GM12878 (cell line): Measurements from ENCODE around the gene ZNF69. TPM values are rescaled to one million over a fixed set of nuclear protein-coding genes. Genes with fewer than 3 reads are reported as not detected.

Experiments used
- ATAC-seq: fragments of 200-7000 bp; cut with Tn5 transposase; 3 replicates; pipeline ENCODE4 v1.9.1; 2020; ENCODE audit warnings: mild to moderate bottlenecking, moderate library complexity
- BruUV-seq: library from RNA; stranded (reverse); fragments of 400-500 nt; replicated peaks from 2 replicates; lab custom pipeline; 2021; lab: Mats Ljungman, UMichigan
- CTCF ChIA-PET: fragments of 300-600 bp; sonication (Branson Sonifier 250); formaldehyde crosslinking; extraction: SDS; loops from one replicate; lab custom pipeline; 2021; ENCODE audit warnings: inconsistent platforms; lab: Yijun Ruan, JAX
- POLR2A ChIA-PET: fragments of 350-600 bp; formaldehyde crosslinking; extraction: SDS; loops from one replicate; lab custom pipeline; 2021; ENCODE audit warnings: inconsistent platforms; lab: Charles Lee
- RAD21 ChIA-PET: fragments of 300-600 bp; sonication (Branson Sonifier 250); formaldehyde crosslinking; loops from one replicate; lab custom pipeline; 2023; ENCODE audit warnings: antibody characterized with exemption; ENCODE audit not compliant: unreplicated experiment; lab: Charles Lee
- SMC1A ChIA-PET: fragments of 300-600 bp; sonication (Branson Sonifier 250); formaldehyde crosslinking; loops from one replicate; lab custom pipeline; 2023; ENCODE audit not compliant: unreplicated experiment, uncharacterized antibody; lab: Charles Lee
- DNase-seq: peaks from one replicate; pipeline ENCODE4 v3.0.0-alpha.2; 2011; ENCODE audit warnings: low read depth, low spot score
- FAIRE-seq: peaks from 3 replicates; lab custom pipeline; 2011; peaks lifted over from hg19 to GRCh38; lab: Jason Lieb, UNC
- H2AFZ ChIP-seq: 2 replicates; pipeline ENCODE4 v1.6.0; 2011; ENCODE audit warnings: low read depth, low read length, control low read depth; ENCODE audit not compliant: control insufficient read depth
- H3K27ac ChIP-seq: 2 replicates; pipeline ENCODE4 v1.5.1; 2011; ENCODE audit warnings: control low read depth; ENCODE audit not compliant: control insufficient read depth, insufficient read depth
- H3K27me3 ChIP-seq, 2 experiments: replicated peaks in 1 of 2; 2 replicates each; pipeline versions ENCODE4 v1.6.0 to v1.6.1; 2011; ENCODE audit warnings: low read length in 1 of 2; ENCODE audit not compliant: control insufficient read depth in 2 of 2, insufficient read depth in 2 of 2
- H3K36me3 ChIP-seq, 2 experiments: 2 replicates each; pipeline ENCODE4 v1.5.1; 2011; ENCODE audit warnings: low read length in 1 of 2; ENCODE audit not compliant: control insufficient read depth in 2 of 2, insufficient read depth in 2 of 2
- H3K4me1 ChIP-seq: 2 replicates; pipeline ENCODE4 v1.6.1; 2011; ENCODE audit warnings: mild to moderate bottlenecking, low read length, moderate library complexity, mixed read lengths; ENCODE audit not compliant: control insufficient read depth, insufficient read depth
- H3K4me2 ChIP-seq: 2 replicates; pipeline ENCODE4 v1.6.0; 2011; ENCODE audit warnings: control low read depth; ENCODE audit not compliant: control insufficient read depth, insufficient read depth
- H3K4me3 ChIP-seq: fragments of 200-600 bp; sonication (generic); 2 replicates; pipeline ENCODE4 v1.5.1; 2016
- H3K79me2 ChIP-seq: 2 replicates; pipeline ENCODE4 v1.6.0; 2011; ENCODE audit warnings: low read length; ENCODE audit not compliant: control insufficient read depth, insufficient read depth
- H3K9ac ChIP-seq: 2 replicates; pipeline ENCODE4 v1.8.0; 2011; ENCODE audit warnings: low read length, control low read depth, mixed read lengths; ENCODE audit not compliant: control insufficient read depth, insufficient read depth
- H3K9me3 ChIP-seq: replicated peaks from 3 replicates; pipeline ENCODE4 v1.5.1; 2011; ENCODE audit warnings: mild to moderate bottlenecking, low read length; ENCODE audit not compliant: control insufficient read depth, insufficient read depth
- H4K20me1 ChIP-seq: 2 replicates; pipeline ENCODE4 v1.6.0; 2011; ENCODE audit not compliant: control insufficient read depth, insufficient read depth
- BCL11A ChIP-seq: IDR thresholded peaks from 2 replicates; pipeline ENCODE4 v1.6.1; 2011; ENCODE audit warnings: low read depth, low read length
- CBFB ChIP-seq: IDR thresholded peaks from 2 replicates; pipeline ENCODE4 v1.6.1; 2016; ENCODE audit warnings: antibody characterized with exemption, low read depth
- CBX5 ChIP-seq: sonication (generic); IDR thresholded peaks from 2 replicates; pipeline ENCODE4 v1.6.1; 2016; ENCODE audit warnings: low read depth, moderate library complexity, mild to moderate bottlenecking, inconsistent platforms
- EGR1 ChIP-seq, 2 experiments: IDR thresholded peaks; 1 replicate in 1 of 2; 2 replicates in 1 of 2; pipeline ENCODE4 v1.6.1; 2011 to 2012; ENCODE audit warnings: low read depth in 2 of 2, low read length in 2 of 2, borderline replicate concordance in 1 of 2, mild to moderate bottlenecking in 1 of 2, moderate library complexity in 1 of 2
- ETV6 ChIP-seq, 2 experiments: fragments of 450-650 bp in 1 of 2; IDR thresholded peaks in 1 of 2; conservative IDR thresholded peaks in 1 of 2; 2 replicates each; pipeline ENCODE4 v1.6.1; 2014; ENCODE audit warnings: antibody characterized with exemption in 1 of 2, borderline replicate concordance in 1 of 2, low read depth in 1 of 2, mild to moderate bottlenecking in 1 of 2, moderate library complexity in 1 of 2
- FOS ChIP-seq: IDR thresholded peaks from 3 replicates; pipeline ENCODE4 v1.6.1; 2011; ENCODE audit warnings: borderline replicate concordance; ENCODE audit not compliant: insufficient read length; ENCODE audit errors: extremely low read depth
- HCFC1 ChIP-seq: fragments of 150-350 bp; IDR thresholded peaks from 2 replicates; pipeline ENCODE4 v1.6.1; 2014; ENCODE audit warnings: low read length
- IKZF1 ChIP-seq: fragments of 450-650 bp; conservative IDR thresholded peaks from 2 replicates; pipeline ENCODE4 v1.6.1; 2017; ENCODE audit warnings: antibody characterized with exemption, mild to moderate bottlenecking
- NBN ChIP-seq: fragments of 450-650 bp; IDR thresholded peaks from 2 replicates; pipeline ENCODE4 v1.6.1; 2016
- RBBP5 ChIP-seq: fragments of 200-600 bp; sonication (generic); conservative IDR thresholded peaks from 2 replicates; pipeline ENCODE4 v1.6.1; 2016
- SUPT20H ChIP-seq: IDR thresholded peaks from 2 replicates; pipeline ENCODE4 v1.6.1; 2011; ENCODE audit warnings: low read depth, mild to moderate bottlenecking, low read length, moderate library complexity, borderline replicate concordance; ENCODE audit not compliant: control insufficient read depth
- TAF1 ChIP-seq: IDR thresholded peaks from 2 replicates; pipeline ENCODE4 v1.6.1; 2011; ENCODE audit warnings: mild to moderate bottlenecking, low read depth, low read length, borderline replicate concordance
- ZNF217 ChIP-seq: fragments of 450-650 bp; IDR thresholded peaks from 2 replicates; pipeline ENCODE4 v1.6.1; 2017; ENCODE audit warnings: antibody characterized with exemption, mild to moderate bottlenecking
- WGBS: methylation state at CpG from one replicate; pipeline ENCODE4 v1.1.6; 2016; ENCODE audit warnings: low lambda C conversion rate; ENCODE audit not compliant: insufficient replicate concordance, insufficient coverage; ENCODE audit errors: missing lambda C conversion rate; 5-methylcytosine and 5-hydroxymethylcytosine counted together
- in situ Hi-C: fragments of 300-500 bp; cut with MboI; formaldehyde crosslinking; loops from 9 replicates; pipeline ENCODE4 v1.14.3; 2018; ENCODE audit warnings: mixed read lengths
- intact Hi-C: fragments of 100-400 bp; cut with micrococcal nuclease; formaldehyde crosslinking; loops from one replicate; pipeline ENCODE4 v1.14.2; 2022; ENCODE audit not compliant: unreplicated experiment
- polyA plus RNA-seq, 11 experiments: library from polyadenylated mRNA; depleted of rRNA in 4 of 11; unstranded in 6 of 11; stranded (reverse) in 5 of 11; fragments of >200 nt; fragmentation: Nextera tagmentation in 4 of 11; fragmentation: Illumina TruSeq in 1 of 11; extraction: Ambion mirVana in 4 of 11; extraction: Trizol in 1 of 11; gene quantifications; 1 replicate in 1 of 11; 2 replicates in 10 of 11; pipeline versions ENCODE4 v1.2.1 to v1.2.3, GENCODE V29; 2011 to 2016; ENCODE audit warnings: inconsistent platforms in 2 of 11, missing spikeins in 2 of 11, low read depth in 1 of 11
- total RNA-seq, 4 experiments: library from RNA; depleted of rRNA in 3 of 4; stranded (reverse); fragments of >200 nt in 3 of 4; fragmentation: Illumina TruSeq in 1 of 4; extraction: Trizol in 1 of 4; gene quantifications; 2 replicates each; pipeline versions ENCODE4 v1.2.1 to v1.2.3, GENCODE V29; 2013 to 2021
- TF ChIP-seq, protein P1 (sequence below): IDR thresholded peaks from 2 replicates; pipeline ENCODE4 v1.6.1; 2012; ENCODE audit warnings: low read depth, low read length, improper control_type of control experiment
- TF ChIP-seq, protein P2 (sequence below): fragments of 450-650 bp; IDR thresholded peaks from 2 replicates; pipeline ENCODE4 v1.6.1; 2016; ENCODE audit warnings: mild to moderate bottlenecking

ZNF69 gene
- total and polyA plus RNA-seq, 10 of the 15 experiments (the other 5 are each of a cell fraction or from before 2014, with no cell fraction given) = 0.15 to 0.63 (median 0.49) TPM

DNA sequence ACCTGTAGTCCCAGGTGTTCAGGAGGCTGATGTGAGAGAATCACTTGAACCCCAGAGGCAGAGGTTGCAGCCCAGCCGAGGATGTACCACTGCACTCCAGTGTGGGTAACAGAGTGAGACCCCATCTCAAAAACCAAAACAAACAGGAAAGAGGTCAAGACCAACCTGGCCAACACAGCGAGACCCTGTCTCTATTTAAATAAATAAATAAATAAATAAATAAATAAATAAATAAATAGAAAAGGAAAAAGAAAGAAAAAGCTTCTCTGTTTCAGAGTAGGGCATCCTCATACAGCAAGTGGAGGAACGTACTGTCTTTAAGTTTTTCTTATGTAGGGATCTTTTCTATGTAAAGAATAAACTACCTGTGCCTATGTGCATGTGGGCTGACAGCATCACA, 39.6 kb downstream of the ZNF69 start:
- peaks cover 3% of the 10 kb centered on the region; the same call in 1 of the 2 replicates for H3K4me1 ChIP-seq
- SMC1A ChIA-PET = interaction anchor here (1.5 to 8.0 kb wide), 2 partner anchors 34 to 62 kb away, joined by 3 to 133 read pairs; no protein-coding TSS in a partner anchor
- H3K79me2 ChIP-seq = peaks cover 28% of the 10 kb centered on the region
- no peaks in the 10 kb centered on the region for H4K20me1 ChIP-seq
- intact Hi-C loops (loop anchor here (10.0 kb wide), 1 partner anchor 362 kb away; no protein-coding TSS in a partner anchor), in situ Hi-C loops (no loop called here)
- no peak overlapping the region for H3K9ac ChIP-seq
- H2AFZ ChIP-seq = no peak overlapping the region
- no peak for TF ChIP-seq HCFC1
- no peak for TF ChIP-seq BCL11A
- no peak for TF ChIP-seq IKZF1
- TF ChIP-seq RBBP5 = no peak
- no peak for TF ChIP-seq TAF1
- no peak for TF ChIP-seq EGR1 (IDR thresholded peaks at IDR 0.05; ENCODE audit: borderline replicate concordance in 1 of 2, low read depth in 2 of 2, low read length in 2 of 2)
- TF ChIP-seq CBFB = no peak
- TF ChIP-seq SUPT20H = no peak
- TF ChIP-seq FOS = no peak
- no peak for TF ChIP-seq ETV6 (conservative IDR thresholded peaks at IDR 0.05 in 1 of 2, IDR thresholded peaks at IDR 0.05 in 1 of 2; ENCODE audit: borderline replicate concordance in 1 of 2, low read depth in 1 of 2)
- no peak for TF ChIP-seq CBX5
- TF ChIP-seq, protein P1, sequence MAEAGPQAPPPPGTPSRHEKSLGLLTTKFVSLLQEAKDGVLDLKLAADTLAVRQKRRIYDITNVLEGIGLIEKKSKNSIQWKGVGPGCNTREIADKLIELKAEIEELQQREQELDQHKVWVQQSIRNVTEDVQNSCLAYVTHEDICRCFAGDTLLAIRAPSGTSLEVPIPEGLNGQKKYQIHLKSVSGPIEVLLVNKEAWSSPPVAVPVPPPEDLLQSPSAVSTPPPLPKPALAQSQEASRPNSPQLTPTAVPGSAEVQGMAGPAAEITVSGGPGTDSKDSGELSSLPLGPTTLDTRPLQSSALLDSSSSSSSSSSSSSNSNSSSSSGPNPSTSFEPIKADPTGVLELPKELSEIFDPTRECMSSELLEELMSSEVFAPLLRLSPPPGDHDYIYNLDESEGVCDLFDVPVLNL = no peak
- no peak for TF ChIP-seq NBN
- TF ChIP-seq, protein P2, sequence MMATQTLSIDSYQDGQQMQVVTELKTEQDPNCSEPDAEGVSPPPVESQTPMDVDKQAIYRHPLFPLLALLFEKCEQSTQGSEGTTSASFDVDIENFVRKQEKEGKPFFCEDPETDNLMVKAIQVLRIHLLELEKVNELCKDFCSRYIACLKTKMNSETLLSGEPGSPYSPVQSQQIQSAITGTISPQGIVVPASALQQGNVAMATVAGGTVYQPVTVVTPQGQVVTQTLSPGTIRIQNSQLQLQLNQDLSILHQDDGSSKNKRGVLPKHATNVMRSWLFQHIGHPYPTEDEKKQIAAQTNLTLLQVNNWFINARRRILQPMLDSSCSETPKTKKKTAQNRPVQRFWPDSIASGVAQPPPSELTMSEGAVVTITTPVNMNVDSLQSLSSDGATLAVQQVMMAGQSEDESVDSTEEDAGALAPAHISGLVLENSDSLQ = no peak
- no peak for TF ChIP-seq ZNF217
- peak overlapping the region; percentile 61; the same call in 1 of the 2 replicates for H3K4me2 ChIP-seq
- H3K9me3 ChIP-seq = peaks cover 26% of the 10 kb centered on the region
- 0 out of 2 replicates have a peak overlapping the region, but pooled peaks have one; percentile 96 for H3K4me3 ChIP-seq
- ATAC-seq (no peak), FAIRE-seq (no peak), DNase-seq (no peak)
- WGBS = 78% methylated on average over 3 of the region's 3 CpGs
- no peaks in the 10 kb centered on the region for H3K27me3 ChIP-seq
- no peaks in the 10 kb centered on the region; a peak in 1 of 4 replicates for H3K36me3 ChIP-seq
- H3K27ac ChIP-seq = no peak overlapping the region
- CTCF ChIA-PET = interaction anchor here (1.2 to 1.3 kb wide), 3 partner anchors 61 to 214 kb away, joined by 3 to 6 read pairs (median 3); no protein-coding TSS in a partner anchor
- POLR2A ChIA-PET = interaction anchor here (0.6 to 0.9 kb wide), 2 partner anchors 37 to 840 kb away, joined by 3 to 5 read pairs; partner anchors contain the start of gene ZNF763
- no TSS peak for BruUV-seq
- RAD21 ChIA-PET = interaction anchor here (0.7 to 2.0 kb wide), 6 partner anchors 36 to 214 kb away, joined by 3 to 6 read pairs (median 4); partner anchors contain the start of gene ZNF20
